NCI-H526 treated with DMSO at 0.1 percent for 48 hours (cell line): ENCODE data around the gene SLAMF6.
"Not testable (repeated sequence)": the region's sequence is repeated elsewhere in the genome, so short reads cannot be mapped to it uniquely, and the experiment has no call there.

Source experiments
- DNase-seq: peaks from one replicate; lab custom pipeline; 2025; lab: John Stamatoyannopoulos, UW

Gene SLAMF6

GRCh38 chr1:160542303-160542945 is 19.4 kb upstream of the SLAMF6 start:
- no peak for DNase-seq

GRCh38 chr1:160541622-160542302 is 18.7 kb upstream of the SLAMF6 start:
- no peak for DNase-seq

GRCh38 chr1:160540859-160541233 is 17.8 kb upstream of the SLAMF6 start:
- DNase-seq = no peak

GRCh38 chr1:160539990-160540858 is 17.2 kb upstream of the SLAMF6 start:
- no peak for DNase-seq

GRCh38 chr1:160539684-160539989 is 16.6 kb upstream of the SLAMF6 start:
- no peak for DNase-seq

GRCh38 chr1:160538985-160539651 is 16.1 kb upstream of the SLAMF6 start:
- DNase-seq = peak; percentile 79

GRCh38 chr1:160537714-160538665 is 14.9 kb upstream of the SLAMF6 start:
- DNase-seq = no peak

- DNase-seq = no peak
Measured at GRCh38 chr1:160534823-160535605, 12.0 kb upstream of the SLAMF6 start.

- not testable (repeated sequence) for DNase-seq
Measured at GRCh38 chr1:160532557-160532813, 9.4 kb upstream of the SLAMF6 start.

- not testable (repeated sequence) for DNase-seq
Measured at GRCh38 chr1:160531809-160532556, 8.9 kb upstream of the SLAMF6 start.

GRCh38 chr1:160529401-160529952 is 6.4 kb upstream of the SLAMF6 start:
- not testable (repeated sequence) for DNase-seq

- not testable (repeated sequence) for DNase-seq
Measured at GRCh38 chr1:160523789-160524188, 734 bp upstream of the SLAMF6 start.

- DNase-seq = no peak
Measured at GRCh38 chr1:160522136-160522535, 919 bp downstream of the SLAMF6 start.

- no peak for DNase-seq
Measured at GRCh38 chr1:160521554-160521953, 1.5 kb downstream of the SLAMF6 start.

GRCh38 chr1:160520999-160521398 is 2.1 kb downstream of the SLAMF6 start:
- DNase-seq = no peak

GRCh38 chr1:160520582-160520981 is 2.5 kb downstream of the SLAMF6 start:
- no peak for DNase-seq

GRCh38 chr1:160519642-160520435 is 3.2 kb downstream of the SLAMF6 start:
- DNase-seq = no peak

- not testable (repeated sequence) for DNase-seq
Measured at GRCh38 chr1:160517519-160517918, 5.5 kb downstream of the SLAMF6 start.

GRCh38 chr1:160515908-160516307 is 7.1 kb downstream of the SLAMF6 start:
- not testable (repeated sequence) for DNase-seq
